SU-DHL-6 (cell line): ENCODE results near the gene RASAL1.

Experiments used
- CTCF ChIP-seq: fragments of 200-600 bp; sonication (generic); IDR thresholded peaks from one replicate; pipeline ENCODE4 v1.5.1; 2017; ENCODE audit warnings: antibody characterized with exemption, mild to moderate bottlenecking, low read length, moderate library complexity; ENCODE audit not compliant: insufficient read depth, poor library complexity, severe bottlenecking
- EZH2phosphoT487 ChIP-seq: fragments of 200-600 bp; sonication (generic), shearing (Covaris generic); conservative IDR thresholded peaks from 2 replicates; pipeline ENCODE4 v1.6.1; 2018; ENCODE audit warnings: mild to moderate bottlenecking, antibody characterized with exemption, low read length, moderate library complexity, mixed read lengths

- TF ChIP-seq EZH2phosphoT487 (no peak), CTCF (no peak)
These were observed 67.3 kb downstream of the RASAL1 start for GRCh38 chr12:113067987-113068935.
